HEK293 (cell line): Measurements from ENCODE around the gene ADAMTS4.

Source experiments
- BCL11A ChIP-seq: fragments of 450-650 bp; formaldehyde crosslinking; IDR thresholded peaks from 2 replicates; pipeline ENCODE4 v1.5.1; 2016; ENCODE audit warnings: low read depth, missing biosample characterization, missing genetic modification characterization
- HOXA7 ChIP-seq: sonication (generic); formaldehyde crosslinking; IDR thresholded peaks from 2 replicates; pipeline ENCODE4 v1.8.1; 2022; ENCODE audit warnings: missing genetic modification reagents, borderline replicate concordance
- MYNN ChIP-seq: fragments of 450-650 bp; formaldehyde crosslinking; IDR thresholded peaks from 2 replicates; pipeline ENCODE4 v1.5.1; 2016; ENCODE audit warnings: missing biosample characterization, missing genetic modification characterization, borderline replicate concordance
- SP2 ChIP-seq: fragments of 450-650 bp; formaldehyde crosslinking; IDR thresholded peaks from 2 replicates; pipeline ENCODE4 v1.5.1; 2016; ENCODE audit warnings: missing biosample characterization, missing genetic modification characterization
- ZNF132 ChIP-seq: fragments of 450-650 bp; formaldehyde crosslinking; IDR thresholded peaks from 2 replicates; pipeline ENCODE4 v1.5.1; 2017; ENCODE audit warnings: missing biosample characterization, missing genetic modification characterization, borderline replicate concordance
- ZNF174 ChIP-seq: fragments of 450-650 bp; formaldehyde crosslinking; IDR thresholded peaks from 2 replicates; pipeline ENCODE4 v1.5.0; 2017; ENCODE audit warnings: missing biosample characterization, mild to moderate bottlenecking, missing genetic modification characterization
- ZNF23 ChIP-seq: fragments of 450-650 bp; formaldehyde crosslinking; IDR thresholded peaks from 2 replicates; pipeline ENCODE4 v1.5.1; 2016; ENCODE audit warnings: missing biosample characterization, missing genetic modification characterization, borderline replicate concordance
- ZNF366 ChIP-seq: fragments of 450-650 bp; formaldehyde crosslinking; conservative IDR thresholded peaks from 2 replicates; pipeline ENCODE4 v1.5.1; 2016; ENCODE audit warnings: missing biosample characterization, missing genetic modification characterization
- ZNF426 ChIP-seq: fragments of 450-650 bp; formaldehyde crosslinking; IDR thresholded peaks from 2 replicates; pipeline ENCODE4 v1.5.1; 2017; ENCODE audit warnings: missing biosample characterization, missing genetic modification characterization, mild to moderate bottlenecking, inconsistent platforms, moderate library complexity
- ZNF529 ChIP-seq: fragments of 450-650 bp; formaldehyde crosslinking; IDR thresholded peaks from 2 replicates; pipeline ENCODE4 v1.5.1; 2017; ENCODE audit warnings: missing genetic modification characterization, missing biosample characterization; ENCODE audit not compliant: insufficient replicate concordance
- ZNF571 ChIP-seq: fragments of 450-650 bp; formaldehyde crosslinking; IDR thresholded peaks from 2 replicates; pipeline ENCODE4 v1.5.0; 2017; ENCODE audit warnings: missing biosample characterization, missing genetic modification characterization
- ZNF600 ChIP-seq: fragments of 450-650 bp; formaldehyde crosslinking; IDR thresholded peaks from 2 replicates; pipeline ENCODE4 v1.5.1; 2016; ENCODE audit warnings: missing biosample characterization, missing genetic modification characterization
- ZNF654 ChIP-seq: fragments of 450-650 bp; formaldehyde crosslinking; IDR thresholded peaks from 2 replicates; pipeline ENCODE4 v1.5.1; 2016; ENCODE audit warnings: low read depth, missing biosample characterization, missing genetic modification characterization
- ZNF792 ChIP-seq: fragments of 450-650 bp; formaldehyde crosslinking; IDR thresholded peaks from 2 replicates; pipeline ENCODE4 v1.5.1; 2016; ENCODE audit warnings: missing biosample characterization, missing genetic modification characterization
- ZSCAN30 ChIP-seq: fragments of 450-650 bp; IDR thresholded peaks from 2 replicates; pipeline ENCODE4 v1.5.1; 2018; ENCODE audit warnings: missing biosample characterization, mild to moderate bottlenecking, missing genetic modification characterization, moderate library complexity
- TF ChIP-seq, protein P1 (sequence below): fragments of 450-650 bp; formaldehyde crosslinking; IDR thresholded peaks from 2 replicates; pipeline ENCODE4 v1.5.1; 2016; ENCODE audit warnings: missing biosample characterization, missing genetic modification characterization, borderline replicate concordance
- TF ChIP-seq, protein P2 (sequence below): fragments of 450-650 bp; formaldehyde crosslinking; IDR thresholded peaks from 2 replicates; pipeline ENCODE4 v1.5.1; 2017; ENCODE audit warnings: missing biosample characterization, missing genetic modification characterization
- TF ChIP-seq, protein P3 (sequence below): fragments of 450-650 bp; formaldehyde crosslinking; IDR thresholded peaks from 2 replicates; pipeline ENCODE4 v1.5.1; 2016; ENCODE audit warnings: missing biosample characterization, missing genetic modification characterization
- TF ChIP-seq, protein P4 (sequence below): fragments of 450-650 bp; formaldehyde crosslinking; IDR thresholded peaks from 2 replicates; pipeline ENCODE4 v1.5.1; 2016; ENCODE audit warnings: missing biosample characterization, missing genetic modification characterization
- TF ChIP-seq, protein P5 (sequence below): fragments of 450-650 bp; formaldehyde crosslinking; IDR thresholded peaks from 2 replicates; pipeline ENCODE4 v1.5.1; 2016; ENCODE audit warnings: missing biosample characterization, missing genetic modification characterization
- TF ChIP-seq, protein P6 (sequence below): fragments of 450-650 bp; formaldehyde crosslinking; IDR thresholded peaks from 2 replicates; pipeline ENCODE4 v1.5.1; 2016; ENCODE audit warnings: missing biosample characterization, missing genetic modification characterization

The ADAMTS4 gene

GRCh38 chr1:161140755-161141400 lies 58.0 kb downstream of the ADAMTS4 start (continued):
- TF ChIP-seq, protein P1, sequence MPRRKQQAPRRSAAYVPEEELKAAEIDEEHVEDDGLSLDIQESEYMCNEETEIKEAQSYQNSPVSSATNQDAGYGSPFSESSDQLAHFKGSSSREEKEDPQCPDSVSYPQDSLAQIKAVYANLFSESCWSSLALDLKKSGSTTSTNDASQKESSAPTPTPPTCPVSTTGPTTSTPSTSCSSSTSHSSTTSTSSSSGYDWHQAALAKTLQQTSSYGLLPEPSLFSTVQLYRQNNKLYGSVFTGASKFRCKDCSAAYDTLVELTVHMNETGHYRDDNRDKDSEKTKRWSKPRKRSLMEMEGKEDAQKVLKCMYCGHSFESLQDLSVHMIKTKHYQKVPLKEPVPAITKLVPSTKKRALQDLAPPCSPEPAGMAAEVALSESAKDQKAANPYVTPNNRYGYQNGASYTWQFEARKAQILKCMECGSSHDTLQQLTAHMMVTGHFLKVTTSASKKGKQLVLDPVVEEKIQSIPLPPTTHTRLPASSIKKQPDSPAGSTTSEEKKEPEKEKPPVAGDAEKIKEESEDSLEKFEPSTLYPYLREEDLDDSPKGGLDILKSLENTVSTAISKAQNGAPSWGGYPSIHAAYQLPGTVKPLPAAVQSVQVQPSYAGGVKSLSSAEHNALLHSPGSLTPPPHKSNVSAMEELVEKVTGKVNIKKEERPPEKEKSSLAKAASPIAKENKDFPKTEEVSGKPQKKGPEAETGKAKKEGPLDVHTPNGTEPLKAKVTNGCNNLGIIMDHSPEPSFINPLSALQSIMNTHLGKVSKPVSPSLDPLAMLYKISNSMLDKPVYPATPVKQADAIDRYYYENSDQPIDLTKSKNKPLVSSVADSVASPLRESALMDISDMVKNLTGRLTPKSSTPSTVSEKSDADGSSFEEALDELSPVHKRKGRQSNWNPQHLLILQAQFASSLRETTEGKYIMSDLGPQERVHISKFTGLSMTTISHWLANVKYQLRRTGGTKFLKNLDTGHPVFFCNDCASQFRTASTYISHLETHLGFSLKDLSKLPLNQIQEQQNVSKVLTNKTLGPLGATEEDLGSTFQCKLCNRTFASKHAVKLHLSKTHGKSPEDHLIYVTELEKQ: no peak
- TF ChIP-seq ZNF426 (tag by site-specific recombination) (peak; percentile 48), MYNN (tag by site-specific recombination) (no peak), ZSCAN30 (tag by site-specific recombination) (no peak), ZNF600 (no peak), ZNF654 (tag by site-specific recombination) (no peak), HOXA7 (CRISPR knock-in tag) (no peak), SP2 (no peak), ZNF792 (tag by site-specific recombination) (no peak), ZNF23 (tag by site-specific recombination) (no peak), ZNF529 (tag by site-specific recombination) (no peak), ZNF174 (tag by site-specific recombination) (no peak), BCL11A (no peak), ZNF571 (no peak), ZNF366 (tag by site-specific recombination) (no peak), ZNF132 (no peak)
- TF ChIP-seq, protein P2, sequence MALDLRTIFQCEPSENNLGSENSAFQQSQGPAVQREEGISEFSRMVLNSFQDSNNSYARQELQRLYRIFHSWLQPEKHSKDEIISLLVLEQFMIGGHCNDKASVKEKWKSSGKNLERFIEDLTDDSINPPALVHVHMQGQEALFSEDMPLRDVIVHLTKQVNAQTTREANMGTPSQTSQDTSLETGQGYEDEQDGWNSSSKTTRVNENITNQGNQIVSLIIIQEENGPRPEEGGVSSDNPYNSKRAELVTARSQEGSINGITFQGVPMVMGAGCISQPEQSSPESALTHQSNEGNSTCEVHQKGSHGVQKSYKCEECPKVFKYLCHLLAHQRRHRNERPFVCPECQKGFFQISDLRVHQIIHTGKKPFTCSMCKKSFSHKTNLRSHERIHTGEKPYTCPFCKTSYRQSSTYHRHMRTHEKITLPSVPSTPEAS (tag by site-specific recombination): no peak
- TF ChIP-seq, protein P3, sequence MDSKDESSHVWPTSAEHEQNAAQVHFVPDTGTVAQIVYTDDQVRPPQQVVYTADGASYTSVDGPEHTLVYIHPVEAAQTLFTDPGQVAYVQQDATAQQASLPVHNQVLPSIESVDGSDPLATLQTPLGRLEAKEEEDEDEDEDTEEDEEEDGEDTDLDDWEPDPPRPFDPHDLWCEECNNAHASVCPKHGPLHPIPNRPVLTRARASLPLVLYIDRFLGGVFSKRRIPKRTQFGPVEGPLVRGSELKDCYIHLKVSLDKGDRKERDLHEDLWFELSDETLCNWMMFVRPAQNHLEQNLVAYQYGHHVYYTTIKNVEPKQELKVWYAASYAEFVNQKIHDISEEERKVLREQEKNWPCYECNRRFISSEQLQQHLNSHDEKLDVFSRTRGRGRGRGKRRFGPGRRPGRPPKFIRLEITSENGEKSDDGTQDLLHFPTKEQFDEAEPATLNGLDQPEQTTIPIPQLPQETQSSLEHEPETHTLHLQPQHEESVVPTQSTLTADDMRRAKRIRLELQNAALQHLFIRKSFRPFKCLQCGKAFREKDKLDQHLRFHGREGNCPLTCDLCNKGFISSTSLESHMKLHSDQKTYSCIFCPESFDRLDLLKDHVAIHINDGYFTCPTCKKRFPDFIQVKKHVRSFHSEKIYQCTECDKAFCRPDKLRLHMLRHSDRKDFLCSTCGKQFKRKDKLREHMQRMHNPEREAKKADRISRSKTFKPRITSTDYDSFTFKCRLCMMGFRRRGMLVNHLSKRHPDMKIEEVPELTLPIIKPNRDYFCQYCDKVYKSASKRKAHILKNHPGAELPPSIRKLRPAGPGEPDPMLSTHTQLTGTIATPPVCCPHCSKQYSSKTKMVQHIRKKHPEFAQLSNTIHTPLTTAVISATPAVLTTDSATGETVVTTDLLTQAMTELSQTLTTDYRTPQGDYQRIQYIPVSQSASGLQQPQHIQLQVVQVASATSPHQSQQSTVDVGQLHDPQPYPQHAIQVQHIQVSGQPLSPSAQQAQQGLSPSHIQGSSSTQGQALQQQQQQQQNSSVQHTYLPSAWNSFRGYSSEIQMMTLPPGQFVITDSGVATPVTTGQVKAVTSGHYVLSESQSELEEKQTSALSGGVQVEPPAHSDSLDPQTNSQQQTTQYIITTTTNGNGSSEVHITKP (tag by site-specific recombination): no peak
- TF ChIP-seq, protein P4, sequence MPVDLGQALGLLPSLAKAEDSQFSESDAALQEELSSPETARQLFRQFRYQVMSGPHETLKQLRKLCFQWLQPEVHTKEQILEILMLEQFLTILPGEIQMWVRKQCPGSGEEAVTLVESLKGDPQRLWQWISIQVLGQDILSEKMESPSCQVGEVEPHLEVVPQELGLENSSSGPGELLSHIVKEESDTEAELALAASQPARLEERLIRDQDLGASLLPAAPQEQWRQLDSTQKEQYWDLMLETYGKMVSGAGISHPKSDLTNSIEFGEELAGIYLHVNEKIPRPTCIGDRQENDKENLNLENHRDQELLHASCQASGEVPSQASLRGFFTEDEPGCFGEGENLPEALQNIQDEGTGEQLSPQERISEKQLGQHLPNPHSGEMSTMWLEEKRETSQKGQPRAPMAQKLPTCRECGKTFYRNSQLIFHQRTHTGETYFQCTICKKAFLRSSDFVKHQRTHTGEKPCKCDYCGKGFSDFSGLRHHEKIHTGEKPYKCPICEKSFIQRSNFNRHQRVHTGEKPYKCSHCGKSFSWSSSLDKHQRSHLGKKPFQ (tag by site-specific recombination): no peak
- TF ChIP-seq, protein P5, sequence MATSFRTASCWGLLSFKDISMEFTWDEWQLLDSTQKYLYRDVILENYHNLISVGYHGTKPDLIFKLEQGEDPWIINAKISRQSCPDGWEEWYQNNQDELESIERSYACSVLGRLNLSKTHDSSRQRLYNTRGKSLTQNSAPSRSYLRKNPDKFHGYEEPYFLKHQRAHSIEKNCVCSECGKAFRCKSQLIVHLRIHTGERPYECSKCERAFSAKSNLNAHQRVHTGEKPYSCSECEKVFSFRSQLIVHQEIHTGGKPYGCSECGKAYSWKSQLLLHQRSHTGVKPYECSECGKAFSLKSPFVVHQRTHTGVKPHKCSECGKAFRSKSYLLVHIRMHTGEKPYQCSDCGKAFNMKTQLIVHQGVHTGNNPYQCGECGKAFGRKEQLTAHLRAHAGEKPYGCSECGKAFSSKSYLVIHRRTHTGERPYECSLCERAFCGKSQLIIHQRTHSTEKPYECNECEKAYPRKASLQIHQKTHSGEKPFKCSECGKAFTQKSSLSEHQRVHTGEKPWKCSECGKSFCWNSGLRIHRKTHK (tag by site-specific recombination): no peak
- TF ChIP-seq, protein P6, sequence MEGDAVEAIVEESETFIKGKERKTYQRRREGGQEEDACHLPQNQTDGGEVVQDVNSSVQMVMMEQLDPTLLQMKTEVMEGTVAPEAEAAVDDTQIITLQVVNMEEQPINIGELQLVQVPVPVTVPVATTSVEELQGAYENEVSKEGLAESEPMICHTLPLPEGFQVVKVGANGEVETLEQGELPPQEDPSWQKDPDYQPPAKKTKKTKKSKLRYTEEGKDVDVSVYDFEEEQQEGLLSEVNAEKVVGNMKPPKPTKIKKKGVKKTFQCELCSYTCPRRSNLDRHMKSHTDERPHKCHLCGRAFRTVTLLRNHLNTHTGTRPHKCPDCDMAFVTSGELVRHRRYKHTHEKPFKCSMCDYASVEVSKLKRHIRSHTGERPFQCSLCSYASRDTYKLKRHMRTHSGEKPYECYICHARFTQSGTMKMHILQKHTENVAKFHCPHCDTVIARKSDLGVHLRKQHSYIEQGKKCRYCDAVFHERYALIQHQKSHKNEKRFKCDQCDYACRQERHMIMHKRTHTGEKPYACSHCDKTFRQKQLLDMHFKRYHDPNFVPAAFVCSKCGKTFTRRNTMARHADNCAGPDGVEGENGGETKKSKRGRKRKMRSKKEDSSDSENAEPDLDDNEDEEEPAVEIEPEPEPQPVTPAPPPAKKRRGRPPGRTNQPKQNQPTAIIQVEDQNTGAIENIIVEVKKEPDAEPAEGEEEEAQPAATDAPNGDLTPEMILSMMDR (tag by site-specific recombination): no peak
